Measurements from ENCODE around the gene GPR153.

The GPR153 gene

DNA sequence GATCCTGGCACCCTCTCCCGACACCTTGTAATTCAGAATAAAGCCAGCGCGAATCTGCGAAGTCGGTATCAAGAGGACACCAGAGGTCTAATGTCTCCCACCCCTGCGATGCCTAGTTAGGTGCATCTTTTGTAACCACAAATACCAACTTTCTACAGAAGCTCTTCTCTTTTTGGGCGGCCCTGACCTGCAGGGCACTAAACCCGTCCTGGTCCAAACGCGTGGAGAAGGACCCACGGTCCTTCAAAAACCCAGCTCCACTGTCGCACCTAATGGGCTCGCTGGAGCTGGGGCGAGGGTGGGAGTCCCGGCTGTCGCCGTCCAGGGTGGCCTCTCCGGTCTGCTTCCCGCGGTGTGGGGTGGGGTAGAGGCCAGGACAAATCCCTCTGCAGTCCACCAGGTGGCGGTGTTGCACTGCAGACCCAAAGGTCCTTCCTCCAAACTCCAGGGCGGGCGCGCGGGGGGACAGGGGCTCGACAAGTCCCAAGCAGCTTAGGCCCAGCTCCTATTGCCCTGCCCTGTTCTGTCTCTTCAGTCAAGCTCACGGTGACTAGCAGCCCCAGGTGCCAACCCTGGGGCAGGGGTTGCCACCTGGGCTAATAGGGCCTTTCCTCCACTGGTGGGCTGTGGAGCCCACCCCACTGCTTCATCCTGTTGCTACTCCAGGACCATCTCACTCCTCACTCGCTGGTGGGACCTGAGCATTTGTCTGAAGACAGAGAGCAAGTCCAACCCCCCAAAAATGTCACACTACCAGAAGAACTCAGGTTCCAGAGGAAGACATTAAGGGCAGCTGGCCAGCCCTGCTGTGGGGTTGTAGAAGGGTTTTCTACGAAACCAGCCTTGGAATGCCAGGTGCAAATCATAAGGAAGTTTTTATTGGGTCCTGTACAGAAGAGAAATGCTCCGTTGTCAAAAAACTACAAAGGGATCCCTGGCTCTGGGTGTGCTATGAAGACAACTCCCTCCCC lies 14.1 kb downstream of the GPR153 start:
- DNase-seq = peak; percentile 32

DNA sequence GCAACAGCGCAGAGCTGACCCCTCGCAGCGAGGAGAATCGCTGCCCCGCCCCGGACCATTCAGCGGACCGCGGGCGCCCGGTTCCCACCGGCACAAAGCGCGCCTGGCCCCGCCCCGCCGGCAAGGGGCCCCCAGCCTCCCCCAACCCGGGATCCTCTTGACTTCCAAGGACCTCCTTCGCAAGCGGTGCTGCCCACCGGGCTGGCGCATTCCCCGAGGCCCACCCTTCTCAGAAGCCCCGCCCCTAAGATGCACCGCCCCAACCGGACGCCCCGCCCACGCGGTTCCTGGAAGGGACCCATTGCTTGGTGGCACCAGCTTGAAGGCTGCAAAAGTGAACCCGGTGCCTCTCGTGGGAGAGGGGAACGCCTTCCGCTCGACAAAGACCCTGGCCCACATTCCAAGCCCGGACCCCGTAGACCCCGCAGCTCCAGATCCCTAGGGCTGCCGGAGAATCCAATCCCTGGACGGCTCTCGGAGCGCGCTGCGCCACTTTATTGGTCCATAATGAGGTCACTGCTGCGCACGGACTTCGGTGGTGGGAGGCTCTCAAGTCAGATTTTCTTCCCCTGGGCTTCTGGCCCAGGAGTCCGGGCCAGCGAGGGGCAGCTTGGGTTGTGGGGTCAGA lies 14.9 kb downstream of the GPR153 start:
- no peak for DNase-seq

DNA sequence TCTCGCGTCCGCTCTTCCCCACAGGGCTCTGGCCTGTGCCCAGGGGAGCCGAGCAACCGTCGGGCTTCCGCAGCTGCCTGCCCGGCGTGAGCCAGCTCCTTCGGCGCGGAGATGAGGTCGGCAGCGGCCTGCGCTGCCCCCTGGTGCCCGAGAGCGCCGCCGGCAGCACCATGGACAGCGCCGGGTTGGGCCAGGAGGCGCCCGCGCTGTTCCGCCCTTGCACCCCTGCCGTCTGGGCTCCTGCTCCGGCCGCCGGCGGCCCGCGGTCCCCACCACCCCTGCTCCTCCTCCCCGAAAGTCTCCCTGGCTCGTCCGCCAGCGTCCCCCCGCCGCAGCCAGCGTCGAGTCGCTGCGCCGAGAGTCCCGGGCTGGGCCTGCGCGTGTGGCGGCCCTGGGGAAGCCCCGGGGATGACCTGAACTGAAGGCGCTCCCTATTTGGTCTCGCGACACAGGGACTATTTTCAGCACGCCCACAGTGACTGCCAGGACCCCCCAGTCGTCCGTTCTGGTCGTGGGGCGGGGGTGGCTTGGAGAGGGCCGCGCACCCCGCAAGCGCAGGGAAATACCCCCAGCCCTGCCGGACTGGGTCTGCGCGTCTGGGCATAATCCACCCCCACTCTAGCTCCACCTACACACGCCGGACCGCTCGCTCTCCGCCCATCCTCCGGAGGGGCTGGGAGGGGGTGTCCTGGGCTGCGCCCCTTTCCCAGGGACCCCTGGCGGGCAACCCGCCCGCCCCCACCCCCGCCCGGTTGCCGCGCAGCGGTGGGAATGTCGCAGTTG lies 15.6 kb downstream of the GPR153 start:
- DNase-seq = peak; percentile 35

DNA sequence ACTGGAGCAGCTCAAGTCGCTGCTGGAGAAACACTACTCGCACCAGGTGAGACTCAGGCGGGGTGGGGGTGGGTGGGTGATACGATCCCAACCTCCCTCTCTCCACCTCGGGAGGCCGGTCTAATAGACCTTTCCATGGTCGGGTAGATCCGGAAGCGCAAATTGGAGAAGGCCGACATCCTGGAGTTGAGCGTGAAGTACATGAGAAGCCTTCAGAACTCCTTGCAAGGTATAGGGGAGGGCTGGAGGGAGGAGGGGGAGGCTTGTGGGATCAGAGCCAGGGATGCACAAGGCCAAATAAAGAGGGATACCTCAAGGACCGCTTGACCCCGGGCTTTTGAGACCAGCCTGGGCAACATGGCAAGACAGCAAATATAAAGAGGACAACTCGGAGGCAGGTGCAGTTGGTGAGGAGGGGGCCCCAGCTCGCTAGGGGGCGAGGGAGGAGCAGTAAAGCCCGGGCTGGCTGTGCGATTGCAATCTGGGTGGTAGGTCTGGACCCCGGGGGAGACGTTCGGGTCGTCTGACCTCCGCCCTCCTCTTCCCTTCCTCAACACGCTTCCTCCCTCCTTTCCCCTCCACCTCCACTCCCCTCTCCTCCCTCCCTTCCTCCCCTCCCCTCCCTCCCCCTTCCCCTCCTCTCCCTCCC lies 16.4 kb downstream of the GPR153 start:
- DNase-seq = no peak

GRCh38 chr1:6243993-6244392 lies 16.9 kb downstream of the GPR153 start, which contains the start of gene HES3:
TSS of gene HES3 (plus strand) at chr1:6244179. CDS start at chr1:6244366, 187 bp downstream.
- DNase-seq = no peak

DNA sequence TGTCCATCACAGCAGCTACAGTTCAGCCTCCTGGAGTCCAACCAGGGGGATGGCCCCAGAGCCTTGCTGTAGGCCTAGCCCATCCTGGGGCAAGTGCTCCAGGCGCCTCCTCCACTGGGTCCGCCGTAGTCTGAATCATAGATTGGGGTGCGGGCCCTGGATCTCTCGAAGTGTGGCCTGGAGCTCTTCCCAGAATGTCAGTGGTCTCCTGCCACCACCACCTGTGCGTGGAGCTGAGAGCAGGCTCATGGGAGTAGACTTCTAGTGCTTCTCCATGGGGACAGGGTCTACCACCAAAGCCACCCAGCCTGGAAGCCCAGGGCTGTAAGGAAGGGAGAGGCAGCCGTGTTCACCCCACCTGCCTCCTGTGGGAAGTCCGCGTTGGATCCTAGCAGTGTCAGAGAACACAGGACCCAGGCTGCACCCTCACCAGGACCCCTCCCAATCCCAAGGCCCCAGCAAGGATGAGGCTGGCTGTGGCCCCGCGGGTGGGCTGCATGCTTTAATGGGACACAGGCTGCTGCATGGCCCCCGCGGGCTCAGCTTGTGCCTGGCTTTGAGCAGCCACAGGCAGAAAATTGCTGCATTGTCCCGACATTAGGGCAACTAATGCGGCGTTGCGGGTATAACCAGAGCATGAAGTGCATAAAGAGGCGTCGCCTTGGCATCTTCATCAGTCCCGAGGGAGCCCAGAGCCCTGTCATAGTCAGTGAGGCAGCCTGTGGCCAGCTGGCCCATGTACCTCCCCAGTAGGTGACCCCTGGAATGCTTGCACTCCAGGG lies 17.7 kb downstream of the GPR153 start:
- no peak for DNase-seq

DNA sequence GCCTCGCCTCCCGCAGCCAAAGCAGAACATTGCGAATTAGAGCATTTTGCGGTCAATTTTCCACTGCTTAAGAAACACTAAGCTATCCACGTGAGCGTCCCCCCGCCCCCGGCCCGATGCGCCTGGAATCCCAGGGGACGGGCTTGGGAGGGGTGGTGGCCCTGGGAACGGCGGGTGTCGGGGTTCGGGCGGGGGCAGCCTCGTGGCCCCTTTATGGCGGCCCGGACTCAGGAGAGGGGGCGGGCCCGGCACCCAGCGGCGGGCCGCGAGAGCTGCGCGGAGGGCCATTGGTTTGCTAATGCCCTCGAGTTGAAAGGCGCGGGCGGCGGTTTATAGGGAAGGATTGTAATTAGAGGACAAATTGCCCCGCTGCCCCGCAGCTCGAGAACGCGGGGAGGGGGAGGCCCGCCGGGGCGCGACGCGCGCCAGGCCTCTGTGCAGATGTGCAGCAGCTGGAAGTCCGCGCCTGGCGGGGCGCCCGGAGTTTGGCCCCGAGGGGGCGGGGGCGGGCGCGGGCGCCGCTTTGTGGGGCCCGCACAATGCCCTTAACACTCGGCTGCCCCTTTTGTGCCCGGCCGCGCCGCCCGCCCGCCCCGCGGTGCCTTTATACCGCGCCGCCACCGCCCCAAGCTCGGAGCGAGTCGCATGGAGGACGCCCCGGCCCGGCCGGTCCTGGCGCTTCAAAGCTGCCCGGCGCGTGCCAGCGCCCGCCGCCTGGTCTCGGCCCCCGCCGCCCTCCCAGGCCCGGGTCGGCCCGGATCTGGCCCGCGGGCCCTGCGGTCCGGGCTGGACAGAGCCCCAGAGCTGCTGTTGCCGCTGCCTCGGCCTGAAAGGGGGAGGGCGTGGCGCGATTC lies 18.8 kb downstream of the GPR153 start:
- DNase-seq = no peak

DNA sequence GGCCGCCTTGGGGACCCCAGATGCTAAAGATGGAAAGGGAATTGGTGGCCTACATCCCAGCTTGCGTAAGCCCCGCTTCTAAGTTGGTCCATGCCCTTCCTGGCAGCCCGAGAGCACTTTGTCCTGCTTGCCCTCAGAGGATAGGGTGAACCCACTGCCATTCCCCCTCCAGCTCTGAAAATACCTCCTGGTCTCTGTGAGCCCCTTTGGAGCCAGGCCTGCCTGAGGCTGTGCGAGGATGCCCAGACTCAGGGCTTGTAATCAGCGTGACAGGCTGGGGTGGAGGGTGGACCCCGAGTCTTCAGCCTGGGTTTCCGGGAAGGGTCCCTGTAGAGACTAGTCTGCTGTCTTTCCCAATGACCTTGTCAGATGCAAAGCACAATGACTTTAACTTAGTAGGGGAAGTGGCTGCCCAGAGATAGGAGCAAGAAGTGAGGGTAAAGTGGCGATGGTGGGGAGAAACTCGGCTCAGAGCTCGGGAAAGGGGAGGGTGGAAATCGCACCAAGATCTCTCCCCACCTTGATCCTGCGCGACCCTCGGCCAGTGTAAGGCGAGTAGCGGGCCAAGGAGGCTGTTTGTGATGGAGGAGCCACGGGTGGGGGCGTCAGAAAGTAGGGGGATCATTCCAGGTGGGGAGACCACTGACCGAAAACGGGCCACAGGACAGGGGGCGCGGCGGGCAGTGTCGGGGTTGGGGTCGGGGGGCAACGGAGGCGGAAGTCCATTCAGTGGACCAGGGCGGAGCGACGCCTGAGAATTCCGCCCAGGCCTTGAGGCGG lies 19.6 kb downstream of the GPR153 start:
- no peak for DNase-seq

- no peak for DNase-seq
Measured at GRCh38 chr1:6239950-6240768, 20.7 kb downstream of the GPR153 start.

- no peak for DNase-seq
Measured at GRCh38 chr1:6239213-6239752, 21.6 kb downstream of the GPR153 start.

- DNase-seq = no peak
Measured at GRCh38 chr1:6237093-6237492, 23.8 kb downstream of the GPR153 start.

DNA sequence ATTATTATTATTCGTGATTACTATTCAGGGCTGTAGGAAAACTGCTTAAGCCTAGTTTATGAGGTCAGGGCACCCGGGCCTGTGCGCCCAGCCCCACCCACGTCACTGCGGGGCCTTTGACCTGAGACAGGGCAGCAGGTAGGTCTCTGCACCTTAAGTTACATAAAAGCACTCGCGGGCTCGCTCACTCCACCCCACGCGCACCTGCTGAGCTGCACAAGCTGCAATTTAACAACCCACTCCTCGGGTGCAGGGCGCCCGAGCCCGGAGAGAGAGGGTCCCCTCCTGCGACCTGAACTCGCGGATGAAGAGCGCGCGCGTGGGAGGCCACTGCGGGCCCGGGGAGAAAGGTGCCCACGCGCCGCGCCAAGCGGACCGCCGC lies 25.6 kb downstream of the GPR153 start:
- no peak for DNase-seq

DNA sequence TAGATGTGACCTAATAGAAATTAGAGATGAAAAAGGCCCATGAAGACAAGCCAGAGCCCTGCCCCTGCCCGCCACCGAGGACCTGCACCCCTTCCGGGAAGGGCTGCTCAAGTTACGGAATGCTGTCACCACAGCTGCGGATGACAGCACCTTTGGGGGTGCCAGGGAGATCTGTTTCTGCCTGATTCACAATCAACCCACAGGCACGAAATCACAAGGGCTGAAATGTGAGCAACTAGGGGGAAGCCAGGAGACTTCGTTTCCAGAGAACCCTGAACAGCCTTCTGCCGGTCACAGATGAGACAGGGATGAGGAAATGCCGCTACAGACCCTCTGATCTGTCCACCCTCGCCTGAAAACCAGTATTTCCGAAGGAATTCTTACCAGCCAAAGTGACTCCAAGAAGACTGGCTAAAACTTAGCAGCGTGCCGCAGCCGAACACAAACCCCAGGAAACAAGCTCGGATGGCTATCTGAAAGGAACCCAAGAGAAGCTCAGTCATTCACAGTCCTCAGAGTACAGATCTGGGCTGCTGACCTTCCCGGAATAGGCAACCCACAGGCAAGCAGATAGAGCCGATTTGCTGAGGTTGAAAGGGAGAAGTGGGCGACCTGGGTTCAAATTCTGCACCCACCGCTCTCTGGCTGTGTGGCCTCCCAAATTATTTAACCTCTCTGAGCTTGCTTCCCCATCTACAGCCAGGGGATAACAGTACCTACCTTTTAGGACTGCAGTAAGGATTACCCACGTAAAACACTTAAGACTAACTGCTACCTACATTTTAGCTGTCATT lies 26.2 kb downstream of the GPR153 start:
- no peak for DNase-seq

DNA sequence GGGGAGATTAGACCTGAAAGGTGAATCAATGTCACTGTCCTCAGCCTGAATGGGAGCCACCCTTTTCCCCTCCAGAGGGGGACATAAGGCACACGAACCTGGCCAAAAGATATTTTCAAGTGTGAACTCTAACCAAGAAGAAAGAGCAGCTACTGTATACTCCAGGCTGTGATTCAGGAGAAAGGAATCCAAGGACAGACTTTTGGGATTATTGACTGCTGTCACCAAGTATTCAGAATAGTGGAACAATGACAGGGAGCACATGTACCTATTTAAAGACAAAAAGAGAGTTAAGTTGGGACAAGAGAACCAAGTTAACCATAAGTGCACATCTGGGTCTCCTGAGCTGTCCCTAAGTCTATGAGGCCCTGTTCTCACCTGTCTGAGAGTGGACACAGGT lies 27.5 kb downstream of the GPR153 start:
- no peak for DNase-seq

DNA sequence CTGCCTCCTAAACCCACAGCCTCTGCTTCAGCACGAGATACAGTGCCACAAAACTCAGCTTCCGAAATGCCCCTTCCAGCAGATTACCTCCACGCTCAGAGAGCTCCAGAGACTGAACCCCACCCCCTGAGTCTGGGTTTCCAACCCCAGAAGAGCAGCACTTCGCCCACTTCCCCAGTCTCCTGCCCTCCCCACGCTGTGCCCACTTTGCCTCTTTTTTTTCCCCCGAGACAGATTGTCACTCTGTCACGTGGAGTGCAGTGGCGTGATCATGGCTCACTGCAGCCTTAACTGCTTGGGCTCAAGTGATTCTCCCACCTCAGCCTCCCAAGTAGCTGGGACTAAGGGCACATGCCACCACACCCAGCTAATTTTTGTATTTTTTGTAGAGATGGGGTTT lies 35.2 kb downstream of the GPR153 start:
- no peak for DNase-seq

DNA sequence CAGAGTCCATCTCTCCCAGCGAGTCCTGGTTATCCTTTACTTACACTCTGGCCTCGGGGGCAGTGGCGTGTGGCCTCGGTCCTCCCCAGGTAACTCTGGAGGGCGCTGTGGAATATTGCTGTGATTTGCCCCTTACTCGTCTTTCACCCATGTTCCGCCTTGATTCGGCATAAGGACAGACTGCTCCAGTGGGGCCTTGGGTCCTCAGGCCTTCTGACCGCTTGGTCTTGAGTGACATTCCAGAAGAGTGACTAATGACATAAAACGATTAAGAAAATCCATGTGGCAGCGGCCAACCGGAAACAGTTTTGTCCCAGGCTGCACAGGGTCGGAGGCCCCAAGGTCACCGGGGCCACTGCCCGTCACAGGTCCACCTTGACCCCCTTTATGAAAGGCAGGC lies 36.2 kb downstream of the GPR153 start:
- DNase-seq = no peak

DNA sequence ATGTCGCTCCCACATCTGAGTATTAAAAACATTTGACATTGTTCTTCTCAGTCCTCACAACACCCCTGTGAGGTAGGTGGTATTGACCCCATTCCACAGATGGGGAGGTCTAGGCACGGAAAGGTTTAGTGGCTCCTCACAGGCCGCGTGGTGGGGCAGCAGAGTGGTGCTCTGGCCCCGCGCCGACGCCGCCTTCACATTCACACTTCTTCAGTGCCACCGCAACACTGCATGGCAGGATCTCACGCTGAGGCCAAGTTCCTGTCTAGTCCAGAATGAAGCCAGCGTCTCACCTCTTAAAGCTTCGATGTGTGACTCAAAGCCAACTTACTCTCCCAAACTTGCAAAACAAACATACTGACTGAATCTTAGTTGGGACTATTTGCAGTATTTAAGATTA lies 37.3 kb downstream of the GPR153 start:
- DNase-seq = no peak

DNA sequence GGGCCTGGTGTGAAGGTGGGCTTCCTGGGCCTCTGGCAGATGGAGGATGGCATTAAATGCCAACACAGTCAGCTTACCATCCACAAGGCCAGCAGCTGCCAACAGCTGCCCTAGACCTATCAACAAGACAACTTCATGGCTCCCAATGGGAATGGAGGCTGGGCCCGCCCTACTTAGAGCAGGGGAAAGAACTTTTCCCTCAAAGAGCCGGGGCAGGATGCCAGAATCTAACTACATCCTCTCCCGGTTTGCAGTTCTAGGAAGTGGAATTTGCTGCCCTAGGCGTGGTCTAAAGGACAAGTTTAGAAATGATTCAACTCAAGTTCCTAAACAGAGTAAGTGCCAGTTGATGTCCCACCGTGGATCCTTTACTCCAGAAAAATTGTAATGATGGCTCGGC lies 38.3 kb downstream of the GPR153 start:
- DNase-seq = no peak
